Adipocyte (in vitro differentiated cells): ENCODE results near the gene CDON.

ENCODE experiments used
- DNase-seq: peaks from one replicate; pipeline ENCODE4 v3.0.0-alpha.2; 2015; ENCODE audit warnings: low read depth
- H3K27me3 ChIP-seq: replicated peaks from 2 replicates; pipeline ENCODE4 v1.7.0; 2013; ENCODE audit warnings: mild to moderate bottlenecking, low read length, moderate library complexity; ENCODE audit not compliant: control insufficient read depth, insufficient read depth
- H3K36me3 ChIP-seq: 2 replicates; pipeline ENCODE4 v1.7.0; 2013; ENCODE audit warnings: low read length, mild to moderate bottlenecking, moderate library complexity; ENCODE audit not compliant: control insufficient read depth, insufficient read depth, severe bottlenecking
- H3K4me1 ChIP-seq: 2 replicates; pipeline ENCODE4 v1.7.0; 2013; ENCODE audit warnings: mild to moderate bottlenecking, low read length, moderate library complexity; ENCODE audit not compliant: control insufficient read depth, insufficient read depth
- H3K4me3 ChIP-seq: 2 replicates; pipeline ENCODE4 v1.7.0; 2013; ENCODE audit warnings: mild to moderate bottlenecking, low read length, moderate library complexity
- H3K9ac ChIP-seq: 2 replicates; pipeline ENCODE4 v1.7.0; 2013; ENCODE audit warnings: mild to moderate bottlenecking, low read length, moderate library complexity
- H3K9me3 ChIP-seq: 2 replicates; pipeline ENCODE4 v1.7.0; 2013; ENCODE audit warnings: mild to moderate bottlenecking, low read length, moderate library complexity; ENCODE audit not compliant: control insufficient read depth

The CDON gene

DNA sequence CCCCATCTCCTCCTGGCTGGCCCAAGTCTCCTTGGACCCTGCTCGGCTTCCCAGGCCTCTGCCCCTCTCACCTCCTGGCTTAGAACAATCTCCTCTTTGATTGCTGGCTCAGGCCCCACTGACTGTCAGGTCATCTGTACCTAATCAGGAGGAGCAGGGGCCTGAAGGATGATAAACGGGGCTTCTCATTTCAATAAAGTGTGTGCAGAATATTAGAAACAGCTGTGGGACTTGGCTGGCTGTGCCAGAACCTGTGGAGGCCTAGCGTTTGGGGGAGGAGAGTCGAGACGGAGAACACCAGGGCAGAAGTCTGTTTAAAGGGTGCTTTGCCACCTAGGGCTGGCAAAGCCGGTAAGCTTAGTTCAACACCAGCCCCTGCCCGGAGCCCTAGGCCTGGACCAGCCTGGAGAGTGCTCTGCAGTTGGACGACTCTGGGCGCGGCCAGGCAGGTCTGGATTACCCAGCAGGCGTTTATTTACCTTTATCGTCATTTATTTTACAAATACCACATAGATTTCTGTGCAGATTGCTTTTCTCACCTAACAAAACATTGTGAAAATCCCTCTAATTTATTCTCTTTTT is 127.0 kb downstream of the CDON start:
- Histone ChIP-seq H3K36me3 (no peaks in the 10 kb centered on the region), H3K4me3 (no peak overlapping the region), H3K4me1 (no peaks in the 10 kb centered on the region), H3K9ac (no peak overlapping the region), H3K27me3 (no peaks in the 10 kb centered on the region), H3K9me3 (no peaks in the 10 kb centered on the region)
- peak; percentile 65 for DNase-seq

GRCh38 chr11:125935056-125935455 is 127.6 kb downstream of the CDON start:
- Histone ChIP-seq H3K36me3 (no peaks in the 10 kb centered on the region), H3K4me3 (no peak overlapping the region), H3K4me1 (no peaks in the 10 kb centered on the region), H3K9ac (no peak overlapping the region), H3K9me3 (no peaks in the 10 kb centered on the region), H3K27me3 (no peaks in the 10 kb centered on the region)
- DNase-seq, result no peak

GRCh38 chr11:125934473-125934872 is 128.2 kb downstream of the CDON start:
- no peaks in the 10 kb centered on the region for H3K27me3 ChIP-seq
- no peak overlapping the region for H3K4me3 ChIP-seq
- H3K4me1 ChIP-seq, result no peaks in the 10 kb centered on the region
- no peaks in the 10 kb centered on the region for H3K36me3 ChIP-seq
- H3K9ac ChIP-seq, result no peak overlapping the region
- no peaks in the 10 kb centered on the region for H3K9me3 ChIP-seq
- DNase-seq, result no peak

DNA sequence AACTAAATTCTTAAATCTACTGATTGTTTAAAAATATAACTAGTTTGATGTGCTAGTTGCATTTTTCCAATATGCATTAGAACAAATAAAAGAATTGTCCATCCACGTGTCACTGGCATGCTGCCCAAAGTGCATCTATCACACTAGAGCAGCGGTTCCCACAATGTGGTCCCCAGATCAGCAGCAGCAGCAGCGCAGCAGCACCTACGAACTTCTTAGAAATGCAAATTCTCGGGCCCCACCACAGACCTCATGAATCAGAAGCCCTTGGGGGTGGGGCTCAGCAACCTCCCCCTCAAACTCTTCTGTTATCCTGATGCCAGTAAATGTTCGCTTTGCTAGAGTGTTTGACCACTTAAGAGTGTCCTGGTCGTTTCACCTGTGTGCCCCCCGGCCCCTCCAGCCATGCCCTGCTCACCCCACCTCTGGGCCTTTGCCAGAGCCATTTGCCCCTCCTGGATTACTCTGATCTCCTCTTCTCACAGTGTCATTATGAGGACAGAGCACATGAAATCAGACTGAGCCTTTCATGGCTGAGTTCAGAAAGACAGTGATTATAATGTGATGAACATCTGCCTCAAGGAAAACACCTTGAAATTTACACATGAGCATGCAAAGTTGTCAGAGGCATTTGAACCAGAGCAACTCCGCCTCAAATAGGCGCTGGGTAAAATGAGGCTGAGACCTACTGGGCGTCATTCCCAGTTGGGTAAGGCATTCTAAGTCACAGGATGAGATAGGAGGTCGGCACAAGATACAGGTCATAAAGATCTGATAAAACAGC is 129.4 kb downstream of the CDON start:
- no peak for DNase-seq
- H3K27me3 ChIP-seq, result no peaks in the 10 kb centered on the region

DNA sequence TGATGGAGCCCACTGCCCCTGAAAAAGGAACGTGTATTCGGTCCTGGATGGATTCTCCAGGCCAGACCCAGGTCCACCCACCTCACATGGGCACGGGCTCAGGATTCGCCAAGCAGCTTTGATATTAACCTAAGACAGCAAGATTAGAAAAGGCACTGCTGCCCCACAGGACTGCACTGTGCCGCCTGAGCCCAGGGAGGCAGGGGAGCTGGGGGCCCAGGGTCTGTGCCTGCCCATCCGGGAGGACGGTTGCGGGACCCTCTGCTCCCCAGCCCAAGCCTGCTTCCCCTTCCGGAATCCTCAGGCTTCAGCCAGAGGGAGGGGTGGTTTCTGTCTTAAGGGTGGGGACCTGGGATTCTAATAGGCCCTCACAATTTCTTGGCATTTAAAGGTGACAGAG is 130.4 kb downstream of the CDON start:
- DNase-seq, result no peak
- Histone ChIP-seq H3K9me3 (no peaks in the 10 kb centered on the region), H3K36me3 (no peaks in the 10 kb centered on the region), H3K9ac (no peak overlapping the region), H3K27me3 (no peaks in the 10 kb centered on the region), H3K4me3 (no peak overlapping the region), H3K4me1 (no peaks in the 10 kb centered on the region)

More for the DNA sequence above, 129.4 kb downstream of the CDON start:
- Histone ChIP-seq H3K4me1 (no peaks in the 10 kb centered on the region), H3K9me3 (no peaks in the 10 kb centered on the region), H3K9ac (no peak overlapping the region), H3K4me3 (no peak overlapping the region), H3K36me3 (no peaks in the 10 kb centered on the region)

- Histone ChIP-seq H3K4me3 (no peak overlapping the region), H3K4me1 (no peaks in the 10 kb centered on the region), H3K27me3 (no peaks in the 10 kb centered on the region), H3K9ac (no peak overlapping the region), H3K36me3 (no peaks in the 10 kb centered on the region), H3K9me3 (no peaks in the 10 kb centered on the region)
- no peak for DNase-seq
Observed at GRCh38 chr11:125931668-125932067, 131.0 kb downstream of the CDON start.

DNA sequence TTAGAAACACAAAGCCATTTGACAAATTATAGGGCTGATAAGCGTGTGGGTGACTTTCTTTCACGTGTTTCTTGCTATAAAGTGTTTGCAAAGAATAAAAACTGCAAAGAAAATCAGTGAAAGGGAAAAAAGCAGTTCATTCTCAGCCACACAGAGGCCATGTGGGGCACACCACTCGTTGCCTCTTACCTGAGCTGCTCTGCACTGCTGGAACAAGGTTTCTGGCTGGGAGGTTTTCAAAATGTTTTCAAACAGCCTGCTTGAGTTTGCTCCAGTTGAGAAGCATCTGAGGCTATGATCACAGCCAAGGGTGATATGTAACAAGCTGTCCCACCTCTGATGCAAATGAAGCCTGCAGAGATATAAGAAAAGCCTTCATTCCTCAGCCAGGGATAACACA is 131.6 kb downstream of the CDON start:
- Histone ChIP-seq H3K4me3 (no peak overlapping the region), H3K36me3 (no peaks in the 10 kb centered on the region)
- DNase-seq, result no peak

GRCh38 chr11:125930076-125930450 is 132.6 kb downstream of the CDON start:
- H3K4me1 ChIP-seq, result no peaks in the 10 kb centered on the region
- H3K9me3 ChIP-seq, result no peaks in the 10 kb centered on the region
- no peaks in the 10 kb centered on the region for H3K27me3 ChIP-seq
- H3K9ac ChIP-seq, result no peak overlapping the region
- H3K4me3 ChIP-seq, result no peak overlapping the region
- DNase-seq, result no peak
- no peaks in the 10 kb centered on the region for H3K36me3 ChIP-seq

More for the DNA sequence above, 131.6 kb downstream of the CDON start:
- H3K9me3 ChIP-seq, result no peaks in the 10 kb centered on the region
- no peaks in the 10 kb centered on the region for H3K4me1 ChIP-seq
- H3K27me3 ChIP-seq, result no peaks in the 10 kb centered on the region
- no peak overlapping the region for H3K9ac ChIP-seq

DNA sequence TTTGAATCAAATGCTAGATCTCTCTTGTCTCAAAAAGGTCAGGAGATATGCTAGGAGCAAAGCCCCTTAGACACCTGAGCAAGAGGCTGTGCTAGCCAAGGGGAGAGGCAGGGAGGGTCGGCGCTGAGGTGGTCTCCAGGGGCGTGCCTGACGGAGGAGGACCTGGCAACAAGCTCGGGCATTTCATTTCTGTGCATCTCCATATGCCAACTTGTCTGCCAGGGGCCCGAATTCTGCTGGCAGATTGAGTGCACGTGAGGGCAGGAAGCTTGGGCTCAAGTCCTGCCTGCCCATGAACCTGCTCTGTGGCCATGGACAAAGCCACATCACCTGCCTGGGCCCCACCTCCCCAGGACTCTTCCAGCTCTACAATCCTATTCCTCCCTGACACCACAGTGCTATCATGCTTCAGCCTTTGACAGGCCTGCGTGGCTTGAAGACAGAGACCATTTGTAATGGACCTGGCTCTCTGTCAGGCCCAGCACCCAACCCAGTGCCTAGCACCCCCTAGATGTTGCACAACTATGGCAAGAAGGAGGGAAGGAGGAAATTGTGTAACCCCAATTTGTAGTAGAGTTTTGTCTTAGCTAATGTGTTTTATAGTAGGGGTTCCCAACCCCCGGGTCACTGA is 133.1 kb downstream of the CDON start:
- H3K9ac ChIP-seq, result no peak overlapping the region
- no peak for DNase-seq
- no peak overlapping the region for H3K4me3 ChIP-seq
- H3K27me3 ChIP-seq, result no peaks in the 10 kb centered on the region
- H3K4me1 ChIP-seq, result no peaks in the 10 kb centered on the region
- H3K9me3 ChIP-seq, result no peaks in the 10 kb centered on the region
- no peaks in the 10 kb centered on the region for H3K36me3 ChIP-seq

GRCh38 chr11:125926682-125927081 is 136.0 kb downstream of the CDON start:
- no peaks in the 10 kb centered on the region for H3K4me1 ChIP-seq
- no peak overlapping the region for H3K9ac ChIP-seq
- no peaks in the 10 kb centered on the region for H3K27me3 ChIP-seq
- H3K4me3 ChIP-seq, result no peak overlapping the region
- H3K9me3 ChIP-seq, result no peaks in the 10 kb centered on the region
- no peak for DNase-seq
- no peaks in the 10 kb centered on the region for H3K36me3 ChIP-seq

DNA sequence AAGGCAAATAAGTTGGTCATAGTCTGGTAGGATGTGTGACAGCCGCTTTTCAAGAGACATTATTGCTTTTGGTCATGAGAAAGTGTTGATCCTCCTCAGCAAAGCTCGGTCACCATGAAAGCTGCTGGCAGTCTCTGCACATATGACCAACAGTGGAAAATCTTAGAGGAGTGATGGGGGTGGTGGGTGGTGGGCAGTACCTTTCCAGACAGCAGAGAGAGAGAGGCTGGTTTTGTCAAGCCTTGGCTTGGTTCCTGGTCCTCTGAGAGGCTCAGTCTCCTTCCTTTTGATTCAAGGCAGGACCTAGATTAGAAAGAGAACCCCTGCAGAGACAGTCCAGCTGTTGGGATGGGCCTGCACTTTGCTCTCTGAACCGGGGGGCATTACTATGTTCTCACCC is 136.9 kb downstream of the CDON start:
- Histone ChIP-seq H3K4me1 (no peaks in the 10 kb centered on the region), H3K27me3 (peaks cover under 1% of the 10 kb centered on the region), H3K4me3 (no peak overlapping the region), H3K9me3 (no peaks in the 10 kb centered on the region), H3K9ac (no peak overlapping the region), H3K36me3 (no peaks in the 10 kb centered on the region)
- no peak for DNase-seq
